ENCODE data around the gene ALDH18A1. TPM values are rescaled to one million over a fixed set of nuclear protein-coding genes. Genes with fewer than 3 reads are reported as not detected.

ALDH18A1 gene
- total and polyA plus RNA-seq, 2 donors (not counting 3 experiments of a cell fraction or from before 2014, with no cell fraction given) = 53.2 to 92.6 TPM

- BruUV-seq (replicated peaks) = no TSS peak
- Histone ChIP-seq H3K27me3 (ENCODE audit: control insufficient read depth in 2 of 2, insufficient read depth in 2 of 2, low read length in 2 of 2) (peaks cover 0 to 2% of the 10 kb centered on the region in 2 experiments), H3K4me2 (ENCODE audit: insufficient read depth, low read length) (no peak overlapping the region), H3K79me2 (ENCODE audit: control insufficient read depth, insufficient read depth, low read length) (no peaks in the 10 kb centered on the region), H3K27ac (ENCODE audit: insufficient read depth, low read depth, low read length) (no peak overlapping the region), H3K36me3 (ENCODE audit: control insufficient read depth in 2 of 2, extremely low read depth in 1 of 2, insufficient read depth in 2 of 2, low read length in 2 of 2) (no peaks in the 10 kb centered on the region), H2AFZ (ENCODE audit: low read depth, low read length) (no peak overlapping the region), H3K9ac (replicated peaks; ENCODE audit: extremely low read depth, insufficient read depth, low read length) (no peak overlapping the region), H3K9me3 (replicated peaks; ENCODE audit: control insufficient read depth, insufficient read depth, low read length) (no peaks in the 10 kb centered on the region), H4K20me1 (replicated peaks; ENCODE audit: control insufficient read depth, extremely low read depth, insufficient read depth, low read length) (no peaks in the 10 kb centered on the region), H3K9me1 (replicated peaks; ENCODE audit: control insufficient read depth, extremely low read depth, insufficient read depth, low read length) (no peaks in the 10 kb centered on the region), H3K4me3 (replicated peaks in 1 of 3; ENCODE audit: insufficient read depth in 1 of 3, low read depth in 1 of 3, low read length in 3 of 3) (no peak overlapping the region), H3K4me1 (ENCODE audit: control insufficient read depth, extremely low read depth, insufficient read depth, low read length) (peaks cover 2% of the 10 kb centered on the region)
- CTCF ChIA-PET = interaction anchor here (1.0 kb wide), 1 partner anchor 16 kb away, joined by 3 read pairs; no protein-coding TSS in a partner anchor
- intact Hi-C loops (cut with micrococcal nuclease) = no loop called here
- dilution Hi-C loops (cut with MboI; ENCODE audit: extremely low pct_ligation_motif_present, low sequenced_read_pairs) = no loop called here
- POLR2A ChIA-PET = no interaction called here
- DNase-seq (ENCODE audit: low read depth, low spot score) (no peak), FAIRE-seq (no peak)
- no peak for TF ChIP-seq FOS (IDR thresholded peaks at IDR 0.05; ENCODE audit: borderline replicate concordance, insufficient read depth, low read length)
- TF ChIP-seq, protein P1, sequence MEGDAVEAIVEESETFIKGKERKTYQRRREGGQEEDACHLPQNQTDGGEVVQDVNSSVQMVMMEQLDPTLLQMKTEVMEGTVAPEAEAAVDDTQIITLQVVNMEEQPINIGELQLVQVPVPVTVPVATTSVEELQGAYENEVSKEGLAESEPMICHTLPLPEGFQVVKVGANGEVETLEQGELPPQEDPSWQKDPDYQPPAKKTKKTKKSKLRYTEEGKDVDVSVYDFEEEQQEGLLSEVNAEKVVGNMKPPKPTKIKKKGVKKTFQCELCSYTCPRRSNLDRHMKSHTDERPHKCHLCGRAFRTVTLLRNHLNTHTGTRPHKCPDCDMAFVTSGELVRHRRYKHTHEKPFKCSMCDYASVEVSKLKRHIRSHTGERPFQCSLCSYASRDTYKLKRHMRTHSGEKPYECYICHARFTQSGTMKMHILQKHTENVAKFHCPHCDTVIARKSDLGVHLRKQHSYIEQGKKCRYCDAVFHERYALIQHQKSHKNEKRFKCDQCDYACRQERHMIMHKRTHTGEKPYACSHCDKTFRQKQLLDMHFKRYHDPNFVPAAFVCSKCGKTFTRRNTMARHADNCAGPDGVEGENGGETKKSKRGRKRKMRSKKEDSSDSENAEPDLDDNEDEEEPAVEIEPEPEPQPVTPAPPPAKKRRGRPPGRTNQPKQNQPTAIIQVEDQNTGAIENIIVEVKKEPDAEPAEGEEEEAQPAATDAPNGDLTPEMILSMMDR (IDR thresholded peaks at IDR 0.05; ENCODE audit: extremely low read depth in 1 of 2, insufficient read depth in 1 of 2, low read depth in 1 of 2, low read length in 2 of 2) = no peak
- TF ChIP-seq MYC (IDR thresholded peaks at IDR 0.05; ENCODE audit: low read depth, low read length) = no peak
These were observed 90.4 kb downstream of the ALDH18A1 start for GRCh38 chr10:95566136-95566535.

- Histone ChIP-seq H3K36me3 (ENCODE audit: control insufficient read depth in 2 of 2, extremely low read depth in 1 of 2, insufficient read depth in 2 of 2, low read length in 2 of 2) (no peaks in the 10 kb centered on the region), H3K27me3 (ENCODE audit: control insufficient read depth in 2 of 2, insufficient read depth in 2 of 2, low read length in 2 of 2) (peaks cover 0 to 2% of the 10 kb centered on the region in 2 experiments), H3K9ac (replicated peaks; ENCODE audit: extremely low read depth, insufficient read depth, low read length) (no peak overlapping the region), H3K4me2 (ENCODE audit: insufficient read depth, low read length) (no peak overlapping the region), H3K9me1 (replicated peaks; ENCODE audit: control insufficient read depth, extremely low read depth, insufficient read depth, low read length) (no peaks in the 10 kb centered on the region), H4K20me1 (replicated peaks; ENCODE audit: control insufficient read depth, extremely low read depth, insufficient read depth, low read length) (no peaks in the 10 kb centered on the region), H3K4me3 (replicated peaks in 1 of 3; ENCODE audit: insufficient read depth in 1 of 3, low read depth in 1 of 3, low read length in 3 of 3) (no peak overlapping the region), H3K27ac (ENCODE audit: insufficient read depth, low read depth, low read length) (no peak overlapping the region), H3K79me2 (ENCODE audit: control insufficient read depth, insufficient read depth, low read length) (no peaks in the 10 kb centered on the region), H3K9me3 (replicated peaks; ENCODE audit: control insufficient read depth, insufficient read depth, low read length) (no peaks in the 10 kb centered on the region), H3K4me1 (ENCODE audit: control insufficient read depth, extremely low read depth, insufficient read depth, low read length) (peaks cover 2% of the 10 kb centered on the region), H2AFZ (ENCODE audit: low read depth, low read length) (no peak overlapping the region)
- DNase-seq (ENCODE audit: low read depth, low spot score) (no peak), FAIRE-seq (no peak)
- intact Hi-C loops (cut with micrococcal nuclease) = no loop called here
- no peak for TF ChIP-seq POLR2AphosphoS5 (IDR thresholded peaks at IDR 0.05; ENCODE audit: insufficient read depth, low read depth, low read length)
- no peak for TF ChIP-seq MYC (IDR thresholded peaks at IDR 0.05; ENCODE audit: low read depth, low read length)
- no peak for TF ChIP-seq FOS (IDR thresholded peaks at IDR 0.05; ENCODE audit: borderline replicate concordance, insufficient read depth, low read length)
- no peak for TF ChIP-seq GATA2 (IDR thresholded peaks at IDR 0.05; ENCODE audit: insufficient read depth, insufficient read length, low read depth, low read length)
- no peak for TF ChIP-seq POLR2A (IDR thresholded peaks at IDR 0.05; ENCODE audit: low read depth, low read length)
- no peak for TF ChIP-seq EZH2 (IDR thresholded peaks at IDR 0.05; ENCODE audit: borderline replicate concordance, low read depth, low read length, severe bottlenecking)
- TF ChIP-seq, protein P2, sequence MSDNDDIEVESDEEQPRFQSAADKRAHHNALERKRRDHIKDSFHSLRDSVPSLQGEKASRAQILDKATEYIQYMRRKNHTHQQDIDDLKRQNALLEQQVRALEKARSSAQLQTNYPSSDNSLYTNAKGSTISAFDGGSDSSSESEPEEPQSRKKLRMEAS (IDR thresholded peaks at IDR 0.05; ENCODE audit: insufficient read depth, insufficient read length) = no peak
- TF ChIP-seq JUN (IDR thresholded peaks at IDR 0.05; ENCODE audit: borderline replicate concordance, insufficient read depth, insufficient read length, low read depth) = no peak
- TF ChIP-seq, protein P1 (IDR thresholded peaks at IDR 0.05; ENCODE audit: extremely low read depth in 1 of 2, insufficient read depth in 1 of 2, low read depth in 1 of 2, low read length in 2 of 2) = no peak
- POLR2A ChIA-PET = no interaction called here
- dilution Hi-C loops (cut with MboI; ENCODE audit: extremely low pct_ligation_motif_present, low sequenced_read_pairs) = no loop called here
- BruUV-seq (replicated peaks) = no TSS peak
- CTCF ChIA-PET = interaction anchor here (1.0 kb wide), 1 partner anchor 17 kb away, joined by 3 read pairs; no protein-coding TSS in a partner anchor
These were observed 91.2 kb downstream of the ALDH18A1 start for GRCh38 chr10:95565336-95565735.
